ENCODE measurements around the gene ZMYND10.
"Not testable (repeated sequence)": the region's sequence is repeated elsewhere in the genome, so short reads cannot be mapped to it uniquely, and the experiment has no call there.

Gene ZMYND10

GRCh38 chr3:50312041-50312440, 33.5 kb downstream of the ZMYND10 start:
- DNase-seq, result not testable (repeated sequence)

DNA sequence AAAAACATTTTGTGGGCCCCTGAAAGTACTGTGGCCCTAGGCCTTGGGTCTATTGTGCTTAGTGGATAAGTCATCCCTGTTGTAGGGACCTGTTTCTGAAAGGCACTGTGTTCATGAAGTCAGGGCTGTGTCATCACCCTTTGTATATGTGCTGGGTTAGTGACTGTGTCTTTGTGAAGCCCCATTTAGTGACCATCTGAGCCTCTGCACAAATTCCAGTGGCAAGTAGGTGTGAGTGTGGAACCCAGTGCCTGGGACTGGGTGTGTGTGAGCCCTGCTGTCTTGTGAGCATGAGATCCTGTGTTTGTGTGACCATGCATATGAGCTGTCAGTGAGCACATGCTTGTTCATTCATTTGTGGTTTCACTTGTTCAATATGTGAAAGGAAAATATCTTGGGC, 40.9 kb downstream of the ZMYND10 start:
- no peak for DNase-seq

GRCh38 chr3:50303013-50303815, 42.3 kb downstream of the ZMYND10 start, which contains the start of gene HYAL1:
TSS of gene HYAL1 (minus strand) at chr3:50303574. CDS start at chr3:50302956, 618 bp downstream.
- DNase-seq, result no peak

GRCh38 chr3:50302095-50303012, 43.2 kb downstream of the ZMYND10 start:
- no peak for DNase-seq

DNA sequence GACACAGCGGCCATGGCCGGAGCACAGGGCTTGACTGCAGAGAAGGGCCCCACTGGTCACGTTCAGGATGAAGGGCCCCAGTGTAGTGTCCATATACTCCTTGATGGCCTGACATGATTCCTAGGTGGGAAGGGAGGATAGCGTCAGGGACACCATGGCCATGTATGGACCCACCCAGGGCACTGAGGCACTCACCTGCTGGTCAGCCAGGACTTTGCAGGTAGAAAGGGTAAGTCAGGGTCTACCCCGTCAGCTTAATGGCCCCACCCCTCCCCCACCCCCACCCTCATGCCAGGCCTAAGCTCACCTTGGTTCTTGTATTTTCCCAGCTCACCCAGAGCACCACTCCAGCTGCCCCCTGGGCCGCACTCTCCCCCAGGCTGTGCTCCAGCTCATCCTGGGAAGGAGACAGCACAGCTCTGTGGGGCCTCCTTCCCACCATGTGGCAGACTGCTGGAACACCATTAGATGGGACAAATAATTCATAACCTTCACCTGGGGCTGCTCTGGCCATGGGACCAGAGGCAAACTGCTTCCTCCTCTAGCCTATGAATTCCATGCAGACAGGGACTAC, 44.8 kb downstream of the ZMYND10 start:
- DNase-seq, result no peak

GRCh38 chr3:50299929-50300680, 45.4 kb downstream of the ZMYND10 start:
- DNase-seq, result peak in 32 of 58 donors; percentile 30 to 84 (median 68)

- no peak for DNase-seq
These were observed 45.9 kb downstream of the ZMYND10 start for GRCh38 chr3:50299638-50299928.

GRCh38 chr3:50298836-50299637, 46.5 kb downstream of the ZMYND10 start, which contains the start of the genes HYAL3 and NAA80:
TSS of gene HYAL3 (minus strand) at chr3:50299405. CDS start at chr3:50295602, 3,803 bp downstream.
TSS of gene NAA80 (minus strand) at chr3:50299405. CDS start at chr3:50297463, 1,942 bp downstream.
- peak; percentile 84 to 100 (median 99) for DNase-seq

GRCh38 chr3:50297896-50298725, 47.4 kb downstream of the ZMYND10 start:
- no peak for DNase-seq

- DNase-seq, result no peak
These were observed 48.2 kb downstream of the ZMYND10 start for GRCh38 chr3:50297384-50297775.

GRCh38 chr3:50296721-50297383, 48.7 kb downstream of the ZMYND10 start:
- no peak for DNase-seq

- DNase-seq, result no peak
These were observed 49.7 kb downstream of the ZMYND10 start for GRCh38 chr3:50295553-50296431.

DNA sequence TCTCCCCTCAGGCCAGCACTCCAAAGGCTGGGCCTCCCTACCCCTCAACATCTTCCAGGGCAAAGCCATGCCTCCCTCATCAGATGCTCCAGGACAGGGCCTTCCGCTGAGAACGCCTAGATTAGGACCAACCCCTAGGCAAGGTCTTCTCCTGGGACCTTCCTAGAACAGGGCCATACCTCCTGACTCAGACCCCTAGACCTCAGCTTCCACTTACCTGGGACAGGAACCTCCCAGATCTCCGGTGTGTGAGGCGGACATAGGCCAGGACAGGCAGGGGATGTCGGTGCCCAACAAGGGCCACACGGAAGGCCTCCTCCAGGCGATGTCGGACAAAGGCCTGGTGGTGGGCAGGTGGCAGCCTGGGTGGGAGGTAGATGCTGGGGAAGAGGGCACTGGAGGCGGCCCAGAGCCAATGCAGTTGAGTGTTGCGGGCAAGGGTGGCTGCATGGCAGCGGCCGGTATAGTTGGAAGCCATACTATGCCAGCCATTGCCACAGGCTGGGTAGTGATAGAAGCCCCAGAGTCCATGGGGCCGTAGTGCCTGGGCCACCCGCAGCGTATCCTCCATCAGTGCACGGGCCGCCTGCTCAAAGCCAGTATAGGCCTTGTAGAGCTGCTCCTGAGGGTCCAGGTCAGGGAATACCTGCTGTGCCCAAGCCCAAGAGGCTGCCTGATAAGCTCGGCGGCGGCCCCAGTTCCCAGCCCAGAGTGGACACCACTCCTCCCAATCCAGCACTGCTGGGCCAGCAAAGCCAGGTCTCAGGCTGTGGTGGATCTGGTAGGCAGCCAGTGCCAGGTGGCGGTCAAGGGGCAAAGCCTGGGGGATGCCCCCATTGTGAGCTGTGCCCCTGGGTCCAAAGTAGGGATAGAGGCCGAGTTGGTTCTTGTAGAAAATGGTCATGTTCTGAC, 50.8 kb downstream of the ZMYND10 start:
- DNase-seq, result no peak

- no peak for DNase-seq
These were observed 51.4 kb downstream of the ZMYND10 start for GRCh38 chr3:50294089-50294488.

GRCh38 chr3:50293079-50293801, 52.3 kb downstream of the ZMYND10 start:
- DNase-seq, result no peak
